Fibroblast of the conjunctiva (primary cell): Measurements from ENCODE around the gene INTS1.

Experiments
- DNase-seq: peaks from one replicate; pipeline ENCODE4 v3.0.0-alpha.2; 2010; ENCODE audit warnings: low read depth

INTS1 gene

DNA sequence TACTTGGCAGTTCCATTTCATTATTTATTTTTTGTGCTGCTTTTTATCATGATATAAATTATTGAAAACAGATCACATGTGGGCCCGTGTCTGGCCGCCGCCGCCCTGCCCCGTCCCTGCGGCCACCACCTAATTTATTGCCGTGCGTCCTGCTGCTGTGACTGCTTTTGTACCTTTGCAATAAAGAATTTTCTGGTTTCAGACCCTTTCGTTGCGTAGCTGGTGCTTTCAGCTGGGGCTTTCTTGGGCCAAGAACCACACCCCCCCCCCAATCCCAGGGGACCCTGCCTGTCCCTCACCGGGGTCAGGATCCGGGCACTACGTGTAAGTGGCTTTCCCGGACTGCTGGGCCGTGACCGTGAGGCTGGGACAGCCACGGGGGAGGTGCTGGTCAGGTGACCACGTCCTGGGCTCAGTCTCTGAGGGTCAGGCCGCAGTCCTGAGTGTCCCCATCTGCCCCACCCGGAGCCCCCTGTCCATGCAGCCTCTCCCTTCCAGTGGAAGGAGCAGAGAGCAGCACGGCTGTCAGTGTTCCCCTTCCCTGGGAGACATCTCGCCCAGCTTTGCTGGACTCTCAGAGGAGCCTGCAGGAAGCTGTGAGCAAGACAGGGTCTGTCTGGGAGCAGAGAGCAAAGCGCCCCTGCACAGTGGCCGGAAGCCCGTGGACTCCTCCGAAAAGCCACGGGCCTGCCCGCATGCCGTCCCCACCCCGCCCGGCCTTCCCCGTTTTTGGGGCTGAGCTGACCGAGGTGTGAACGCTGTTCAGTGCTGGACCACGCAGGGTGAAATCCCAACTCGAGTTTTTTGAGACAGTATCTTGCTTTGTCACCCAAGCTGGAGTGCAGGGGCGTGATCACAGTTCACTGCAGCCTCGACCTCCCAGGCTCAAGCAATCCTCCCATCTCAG is 38.9 kb upstream of the INTS1 start:
- no peak for DNase-seq

GRCh38 chr7:1542329-1542728 is 38.1 kb upstream of the INTS1 start:
- DNase-seq, result no peak

DNA sequence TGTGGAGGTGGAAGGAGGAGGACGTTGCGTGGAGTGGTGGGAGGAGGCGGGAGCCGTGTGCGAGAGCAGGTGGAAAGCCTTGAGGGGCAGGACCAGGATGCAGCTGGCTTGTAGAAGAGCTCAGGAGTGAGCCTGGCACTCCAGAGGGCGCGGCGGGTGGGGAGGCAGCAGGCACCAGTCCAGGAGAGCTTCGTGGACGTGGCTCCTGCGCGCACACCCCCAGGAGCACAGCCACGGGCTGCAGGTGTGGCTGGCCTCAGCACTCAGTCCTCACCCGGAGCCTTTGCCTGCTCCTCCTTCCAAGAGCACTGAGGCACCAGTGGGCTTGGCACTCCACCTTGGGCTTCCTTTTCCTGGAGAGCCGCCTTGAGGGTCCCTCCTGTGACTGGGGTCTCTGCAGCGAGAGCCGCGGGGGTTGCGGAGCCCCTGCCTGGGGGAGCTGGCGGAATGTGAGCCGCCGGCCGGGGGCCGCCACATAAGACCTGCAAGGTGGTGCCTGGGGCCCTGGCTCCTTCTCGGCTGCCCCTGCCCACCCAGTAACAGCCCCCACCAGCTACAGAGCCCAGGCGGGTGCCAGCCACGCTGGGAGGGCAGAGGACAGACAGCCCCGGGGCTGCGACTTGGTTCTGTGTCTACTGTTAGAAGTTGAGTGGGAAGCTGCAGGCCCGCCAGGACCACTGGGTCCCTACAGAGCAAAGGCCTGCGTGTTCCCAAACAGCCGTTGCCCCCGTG is 37.4 kb upstream of the INTS1 start:
- no peak for DNase-seq

DNA sequence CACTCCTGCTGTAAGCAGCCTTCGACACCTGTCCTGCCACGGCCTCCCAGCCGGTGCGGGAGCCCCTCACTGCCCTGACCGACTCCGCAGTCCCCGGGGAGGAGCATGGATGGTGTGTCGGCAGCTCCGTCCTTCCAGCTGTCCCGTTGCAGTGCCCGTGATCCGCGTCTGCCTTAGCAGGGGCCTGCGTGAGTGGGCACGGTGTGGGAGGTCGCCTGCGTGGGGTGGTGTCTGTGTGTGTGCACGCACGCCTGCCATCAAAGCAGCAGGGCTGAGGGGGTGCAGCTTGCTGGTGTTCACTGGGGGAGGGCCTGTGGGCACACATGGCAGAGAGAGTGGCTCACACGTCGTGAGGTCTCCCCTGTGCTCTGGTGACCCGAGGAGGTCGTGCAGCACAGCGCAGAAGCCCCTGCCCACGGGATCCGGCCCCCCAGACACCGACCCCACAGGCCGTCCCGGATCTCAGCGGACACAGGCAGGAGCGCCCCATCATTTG is 36.6 kb upstream of the INTS1 start:
- no peak for DNase-seq

DNA sequence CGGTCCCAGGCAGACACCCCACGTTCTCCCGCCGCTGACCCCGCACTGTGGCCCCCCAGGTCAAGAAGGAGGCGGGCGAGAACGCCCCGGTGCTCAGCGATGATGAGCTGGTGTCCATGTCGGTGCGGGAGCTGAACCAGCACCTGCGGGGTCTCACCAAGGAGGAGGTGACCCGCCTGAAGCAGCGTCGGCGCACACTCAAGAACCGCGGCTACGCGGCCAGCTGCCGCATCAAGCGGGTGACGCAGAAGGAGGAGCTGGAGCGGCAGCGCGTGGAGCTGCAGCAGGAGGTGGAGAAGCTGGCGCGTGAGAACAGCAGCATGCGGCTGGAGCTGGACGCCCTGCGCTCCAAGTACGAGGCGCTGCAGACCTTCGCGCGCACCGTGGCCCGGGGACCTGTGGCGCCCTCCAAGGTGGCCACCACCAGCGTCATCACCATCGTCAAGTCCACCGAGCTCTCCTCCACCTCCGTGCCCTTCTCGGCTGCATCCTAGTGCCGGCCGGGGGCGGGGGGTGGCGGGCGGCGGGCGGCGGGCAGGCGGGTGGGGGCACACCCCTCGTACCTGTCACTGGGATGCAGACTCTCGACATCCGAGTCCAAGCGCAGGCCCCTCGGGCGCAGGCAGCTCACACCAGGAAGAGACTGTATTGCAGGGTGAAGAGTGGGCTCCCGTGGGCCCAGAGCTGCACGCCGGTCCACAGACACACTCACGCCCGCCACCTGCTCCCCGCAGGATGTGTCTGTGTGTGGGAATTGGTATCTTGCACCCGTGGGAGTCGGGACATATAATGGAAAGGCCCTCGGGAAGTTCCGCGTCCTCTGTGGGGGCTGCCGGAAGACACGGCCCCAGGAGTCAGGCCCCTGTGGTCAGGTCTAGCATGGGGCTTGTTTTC is 35.9 kb upstream of the INTS1 start:
- no peak for DNase-seq

- no peak for DNase-seq
Observed at GRCh38 chr7:1539181-1539881, 35.1 kb upstream of the INTS1 start.

DNA sequence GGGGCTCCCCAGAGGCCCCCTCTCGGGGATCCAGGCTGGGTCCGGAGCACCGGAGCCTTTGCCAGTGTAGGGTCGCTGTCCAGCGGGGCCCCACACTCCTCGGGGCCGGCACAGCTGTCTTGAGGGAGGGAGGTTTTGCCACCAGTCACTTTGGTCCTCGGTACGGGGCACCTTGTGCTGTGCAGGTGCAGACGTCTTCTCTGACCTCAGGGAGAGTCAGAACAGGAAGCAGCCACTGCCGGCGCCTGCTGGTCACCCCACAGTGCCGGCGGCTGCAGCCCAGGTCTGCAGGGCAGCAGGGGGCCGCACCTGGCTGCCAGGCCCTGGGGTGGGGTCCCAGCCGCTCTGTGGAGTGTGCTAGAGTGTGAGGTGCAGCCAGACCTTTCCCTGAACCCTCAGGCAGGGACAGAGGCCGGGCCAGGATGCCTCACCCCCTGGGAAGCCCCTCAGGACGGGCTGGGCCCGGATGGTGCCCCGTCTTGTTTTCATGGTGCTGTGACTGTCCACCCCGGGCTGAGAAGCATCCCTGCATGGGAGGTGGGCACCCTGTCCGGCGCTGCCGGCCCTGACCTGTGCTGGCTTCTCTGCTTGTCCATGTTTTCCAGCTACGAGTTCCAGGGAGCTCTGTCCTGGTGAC is 34.5 kb upstream of the INTS1 start:
- DNase-seq, result no peak

DNA sequence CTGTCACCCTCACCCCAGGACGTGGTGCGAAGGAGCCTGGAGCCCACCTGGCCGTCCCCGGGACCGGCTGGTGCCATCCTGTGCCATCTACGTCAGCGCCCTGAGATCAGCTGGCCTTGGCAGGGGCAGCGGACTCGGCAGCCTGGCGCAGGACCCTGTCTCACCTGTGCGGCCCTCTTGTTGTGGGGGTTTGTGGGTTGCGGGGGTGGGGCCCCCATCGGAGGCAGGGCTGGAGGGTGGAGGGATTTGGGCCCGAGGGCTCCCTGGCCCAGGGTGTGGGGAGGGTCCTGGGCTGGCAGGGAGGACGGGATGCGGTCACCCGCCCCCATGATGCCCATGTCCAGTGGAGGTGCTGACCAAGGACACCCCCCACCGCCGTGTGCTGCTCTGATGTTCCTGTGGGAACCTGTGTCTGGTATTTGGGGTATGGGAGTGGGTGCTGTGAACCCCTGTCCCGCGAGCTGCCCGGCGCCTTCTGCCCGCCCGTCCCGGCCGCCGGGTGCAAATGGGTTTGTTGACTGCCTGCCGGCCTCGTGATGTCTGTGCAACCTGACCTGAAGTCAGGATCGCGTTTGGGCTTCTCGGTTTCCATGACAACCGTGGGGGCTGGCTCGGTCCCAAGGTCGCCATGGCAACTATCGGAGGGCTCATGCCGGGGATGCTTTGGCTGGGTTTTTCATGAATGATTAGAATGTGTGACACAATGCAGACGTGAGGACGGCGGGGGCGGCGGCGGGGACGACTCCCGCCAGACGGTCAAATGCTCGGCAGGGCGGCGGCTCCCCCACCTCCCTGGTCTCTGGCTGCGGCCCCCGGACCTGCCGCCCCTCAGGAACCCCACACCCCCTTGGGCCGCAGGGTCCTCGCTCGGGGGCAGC is 33.6 kb upstream of the INTS1 start:
- DNase-seq, result peak; percentile 85

DNA sequence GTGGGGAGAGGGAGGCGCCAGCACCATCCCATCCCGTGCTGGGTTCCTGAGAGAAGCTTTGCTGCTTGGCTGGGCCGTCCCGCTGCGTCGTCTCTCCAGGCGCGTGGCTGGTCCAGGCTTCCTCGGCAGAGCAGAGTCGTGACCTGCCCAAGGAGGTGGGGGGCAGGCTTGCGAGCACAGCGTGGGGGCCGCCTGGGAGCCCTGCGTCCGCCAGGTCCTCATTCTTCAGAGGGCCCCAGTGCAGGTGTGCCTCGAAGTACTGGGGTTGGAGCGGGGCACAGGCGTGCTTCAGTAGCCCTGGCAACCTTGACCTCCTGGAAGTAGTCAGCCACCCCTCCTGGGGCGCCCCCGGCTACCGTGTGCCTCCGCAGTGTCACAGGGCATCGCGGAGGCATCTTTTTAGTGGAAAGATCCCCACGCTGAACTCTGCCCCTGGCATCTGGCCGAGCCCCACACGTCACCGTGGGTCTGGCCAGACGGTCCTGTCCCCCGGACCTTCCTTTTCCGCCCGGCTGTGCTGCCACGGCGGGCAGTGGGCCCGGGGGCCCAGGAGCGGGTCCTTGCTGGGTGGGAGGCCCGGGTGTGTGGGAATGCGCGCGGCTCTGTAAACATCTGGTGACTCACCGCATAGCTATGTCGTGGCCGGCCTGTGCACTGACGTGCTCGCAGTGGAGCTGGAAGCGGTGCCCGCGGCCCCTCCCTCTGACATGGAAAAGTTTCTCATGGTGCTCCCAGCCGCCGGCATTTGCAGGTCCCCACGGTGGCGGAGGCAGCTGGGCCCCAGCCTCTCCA is 32.8 kb upstream of the INTS1 start:
- peak; percentile 92 for DNase-seq

GRCh38 chr7:1536455-1536742 is 32.2 kb upstream of the INTS1 start:
- no peak for DNase-seq

DNA sequence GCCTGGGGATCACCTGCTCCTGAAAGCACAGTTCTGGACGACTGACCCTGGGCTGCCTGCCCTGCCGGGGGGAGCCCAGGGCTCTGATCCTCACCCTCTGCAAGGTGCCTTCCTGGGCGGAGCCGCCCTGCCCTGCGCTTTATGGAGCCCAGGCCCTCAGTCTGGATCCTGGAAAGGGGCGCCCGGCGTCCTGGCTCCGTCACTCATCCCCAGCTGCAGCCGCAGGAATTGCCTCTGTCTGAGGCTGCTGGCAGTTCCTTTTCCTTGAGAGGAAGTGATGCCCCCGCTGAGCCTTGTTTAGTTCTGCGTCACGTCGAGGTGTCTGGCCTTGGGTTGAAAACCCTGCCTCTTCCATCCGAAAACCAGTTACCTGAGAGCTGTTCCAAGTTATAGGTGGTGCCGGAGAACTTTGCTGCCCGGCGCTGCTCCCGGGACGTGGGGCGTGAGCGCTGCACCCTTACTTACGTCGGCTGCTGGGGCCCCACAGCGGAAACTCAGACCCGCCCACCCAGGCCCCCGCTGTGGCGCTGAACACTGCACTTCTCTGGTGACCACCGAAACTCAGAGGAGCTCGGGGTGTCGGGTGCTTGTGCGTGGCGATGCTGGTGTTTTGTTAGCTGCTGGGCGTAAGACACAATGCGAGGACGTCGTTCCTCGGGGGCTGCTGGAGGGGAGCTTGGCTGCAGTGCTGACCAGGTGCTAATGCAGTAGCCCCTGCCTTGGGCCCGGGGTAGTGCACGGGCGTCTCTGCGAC is 31.7 kb upstream of the INTS1 start:
- DNase-seq, result no peak

DNA sequence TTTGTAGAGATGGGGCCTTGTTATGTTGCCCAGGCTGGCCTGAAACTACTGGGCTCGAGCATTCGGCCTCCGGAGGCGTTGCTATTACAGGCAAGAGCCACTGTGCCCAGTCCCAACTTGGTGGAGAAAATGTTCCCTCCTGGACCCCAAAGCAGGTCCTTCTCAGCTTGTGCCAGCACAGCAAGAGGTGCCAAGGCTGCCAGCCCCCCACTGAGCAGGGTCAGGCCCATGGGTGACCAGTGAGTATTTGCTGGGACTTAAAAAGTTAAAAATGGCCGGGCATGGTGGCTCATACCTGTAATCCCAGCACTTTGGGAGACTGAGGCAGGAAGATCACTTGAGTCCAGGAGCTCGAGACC is 30.9 kb upstream of the INTS1 start:
- no peak for DNase-seq

- DNase-seq, result no peak
Observed at GRCh38 chr7:1534330-1535099, 30.3 kb upstream of the INTS1 start.

- DNase-seq, result peak; percentile 41
Observed at GRCh38 chr7:1533547-1534329, 29.5 kb upstream of the INTS1 start.

GRCh38 chr7:1533255-1533546 is 29.0 kb upstream of the INTS1 start:
- no peak for DNase-seq

- peak; percentile 61 for DNase-seq
Observed at GRCh38 chr7:1532456-1533254, 28.5 kb upstream of the INTS1 start.
